Loucy (cell line): ENCODE results near the gene TDRD7.

Experiments
- H2AFZ ChIP-seq: fragments of 200-600 bp; sonication (generic); 2 replicates; pipeline ENCODE4 v1.6.0; 2016; ENCODE audit warnings: antibody characterized with exemption, mild to moderate bottlenecking, low read length, moderate library complexity
- H3F3A ChIP-seq: fragments of 200-600 bp; 2 replicates; pipeline ENCODE4 v1.6.0; 2016; ENCODE audit warnings: antibody characterized with exemption, low read depth, mild to moderate bottlenecking
- H3K27me3 ChIP-seq: fragments of 200-600 bp; sonication (generic); 2 replicates; pipeline ENCODE4 v1.6.1; 2014; ENCODE audit warnings: low read length, mild to moderate bottlenecking; ENCODE audit not compliant: insufficient read depth, poor library complexity, severe bottlenecking
- H3K36me3 ChIP-seq: fragments of 200-600 bp; sonication (generic); 2 replicates; pipeline ENCODE4 v1.6.1; 2016; ENCODE audit warnings: low read length; ENCODE audit not compliant: insufficient read depth
- H3K4me1 ChIP-seq: fragments of 200-600 bp; sonication (generic); 2 replicates; pipeline ENCODE4 v1.5.1; 2014; ENCODE audit warnings: low read length, mild to moderate bottlenecking; ENCODE audit not compliant: insufficient read depth, poor library complexity, severe bottlenecking
- H3K4me2 ChIP-seq: fragments of 200-600 bp; sonication (generic); 2 replicates; pipeline ENCODE4 v1.6.0; 2014; ENCODE audit warnings: antibody characterized with exemption, low read length, low read depth, mild to moderate bottlenecking; ENCODE audit not compliant: poor library complexity, severe bottlenecking
- H3K4me3 ChIP-seq: fragments of 200-600 bp; sonication (generic); 2 replicates; pipeline ENCODE4 v1.5.1; 2014; ENCODE audit warnings: low read length, mild to moderate bottlenecking, mixed read lengths; ENCODE audit not compliant: poor library complexity, severe bottlenecking
- H3K79me2 ChIP-seq: fragments of 200-600 bp; sonication (generic); 2 replicates; pipeline ENCODE4 v1.6.1; 2014; ENCODE audit warnings: low read length; ENCODE audit not compliant: insufficient read depth
- H3K9ac ChIP-seq: fragments of 200-600 bp; sonication (generic); 2 replicates; pipeline ENCODE4 v1.6.0; 2014; ENCODE audit warnings: mild to moderate bottlenecking, low read depth, low read length, moderate library complexity; ENCODE audit not compliant: poor library complexity, severe bottlenecking
- H3K9me2 ChIP-seq: fragments of 200-600 bp; sonication (generic); replicated peaks from 2 replicates; pipeline ENCODE4 v1.6.1; 2016; ENCODE audit warnings: low read depth, low read length, mixed read lengths
- H3K9me3 ChIP-seq: fragments of 200-600 bp; sonication (generic); 2 replicates; pipeline ENCODE4 v1.6.1; 2014; ENCODE audit warnings: mild to moderate bottlenecking, antibody characterized with exemption, low read length, low read depth; ENCODE audit not compliant: insufficient read depth
- H4K20me1 ChIP-seq: fragments of 200-600 bp; sonication (generic); 2 replicates; pipeline ENCODE4 v1.6.0; 2014; ENCODE audit warnings: antibody characterized with exemption, low read length, mild to moderate bottlenecking; ENCODE audit not compliant: insufficient read depth, poor library complexity, severe bottlenecking
- EZH2phosphoT487 ChIP-seq: fragments of 200-600 bp; IDR thresholded peaks from 2 replicates; pipeline ENCODE4 v1.6.1; 2018; ENCODE audit warnings: antibody characterized with exemption, mild to moderate bottlenecking, moderate library complexity, borderline replicate concordance
- TF ChIP-seq, protein P1 (sequence below): fragments of 200-600 bp; sonication (generic); conservative IDR thresholded peaks from 2 replicates; pipeline ENCODE4 v1.5.1; 2014; ENCODE audit warnings: mild to moderate bottlenecking, antibody characterized with exemption, low read length

TDRD7 gene

DNA sequence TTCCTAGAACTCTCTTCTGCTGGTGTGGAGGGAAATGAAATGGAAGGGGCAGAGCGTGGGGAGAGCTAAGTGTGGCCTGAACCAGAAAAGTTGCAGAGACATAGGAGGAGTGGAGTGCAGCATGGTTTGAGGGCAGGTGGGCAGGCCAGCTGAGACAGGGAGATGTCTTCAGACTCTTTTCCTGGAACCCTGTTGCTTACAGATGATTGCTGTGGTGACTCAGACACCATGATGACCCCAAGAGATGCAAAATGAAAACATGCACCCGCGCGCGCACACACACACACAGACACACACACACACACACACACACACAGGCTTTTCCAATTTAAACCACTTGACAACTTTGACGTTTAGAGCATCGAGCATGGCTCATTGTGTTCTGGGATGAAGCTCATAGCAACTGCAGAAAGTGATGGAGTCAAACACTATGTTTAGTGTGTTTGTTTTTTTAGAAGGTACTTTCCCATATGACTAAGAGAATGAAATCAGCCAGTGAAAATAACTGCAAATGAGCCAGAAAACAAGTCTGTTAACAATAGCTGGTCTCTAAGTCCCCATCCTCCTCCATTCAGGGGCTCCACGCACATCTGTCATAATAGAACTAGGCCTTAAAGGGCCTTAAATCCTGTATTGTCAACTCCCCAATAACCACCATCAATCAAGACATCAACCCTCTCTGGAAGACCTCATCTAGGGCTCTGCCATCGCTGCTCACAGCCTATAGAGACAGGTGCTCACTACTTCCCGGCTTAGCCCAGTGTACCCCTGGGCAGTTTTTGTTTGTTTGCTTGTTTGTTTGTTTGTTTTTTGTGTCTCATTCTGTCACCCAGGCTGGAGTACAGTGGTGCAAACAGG is 99.1 kb downstream of the TDRD7 start:
- Histone ChIP-seq H4K20me1 (no peaks in the 10 kb centered on the region), H3K9me3 (no peaks in the 10 kb centered on the region), H3K4me3 (no peak overlapping the region), H3K4me2 (no peak overlapping the region), H2AFZ (no peak overlapping the region), H3K79me2 (no peaks in the 10 kb centered on the region), H3K9ac (no peak overlapping the region), H3K4me1 (no peaks in the 10 kb centered on the region), H3K36me3 (no peaks in the 10 kb centered on the region), H3K9me2 (no peaks in the 10 kb centered on the region), H3F3A (no peaks in the 10 kb centered on the region), H3K27me3 (peaks cover 5% of the 10 kb centered on the region)
- TF ChIP-seq, protein P1, sequence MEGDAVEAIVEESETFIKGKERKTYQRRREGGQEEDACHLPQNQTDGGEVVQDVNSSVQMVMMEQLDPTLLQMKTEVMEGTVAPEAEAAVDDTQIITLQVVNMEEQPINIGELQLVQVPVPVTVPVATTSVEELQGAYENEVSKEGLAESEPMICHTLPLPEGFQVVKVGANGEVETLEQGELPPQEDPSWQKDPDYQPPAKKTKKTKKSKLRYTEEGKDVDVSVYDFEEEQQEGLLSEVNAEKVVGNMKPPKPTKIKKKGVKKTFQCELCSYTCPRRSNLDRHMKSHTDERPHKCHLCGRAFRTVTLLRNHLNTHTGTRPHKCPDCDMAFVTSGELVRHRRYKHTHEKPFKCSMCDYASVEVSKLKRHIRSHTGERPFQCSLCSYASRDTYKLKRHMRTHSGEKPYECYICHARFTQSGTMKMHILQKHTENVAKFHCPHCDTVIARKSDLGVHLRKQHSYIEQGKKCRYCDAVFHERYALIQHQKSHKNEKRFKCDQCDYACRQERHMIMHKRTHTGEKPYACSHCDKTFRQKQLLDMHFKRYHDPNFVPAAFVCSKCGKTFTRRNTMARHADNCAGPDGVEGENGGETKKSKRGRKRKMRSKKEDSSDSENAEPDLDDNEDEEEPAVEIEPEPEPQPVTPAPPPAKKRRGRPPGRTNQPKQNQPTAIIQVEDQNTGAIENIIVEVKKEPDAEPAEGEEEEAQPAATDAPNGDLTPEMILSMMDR = no peak
- no peak for TF ChIP-seq EZH2phosphoT487

- H3K79me2 ChIP-seq = no peaks in the 10 kb centered on the region
- no peaks in the 10 kb centered on the region for H3K36me3 ChIP-seq
- H4K20me1 ChIP-seq = no peaks in the 10 kb centered on the region
- no peaks in the 10 kb centered on the region for H3K4me1 ChIP-seq
- no peaks in the 10 kb centered on the region for H3K9me3 ChIP-seq
- H3K4me2 ChIP-seq = no peak overlapping the region
- no peak overlapping the region for H3K9ac ChIP-seq
- H3K27me3 ChIP-seq = peaks cover 2% of the 10 kb centered on the region
- H2AFZ ChIP-seq = no peak overlapping the region
- TF ChIP-seq EZH2phosphoT487 = no peak
- TF ChIP-seq, protein P1 = no peak
- no peak overlapping the region for H3K4me3 ChIP-seq
- H3F3A ChIP-seq = no peaks in the 10 kb centered on the region
- H3K9me2 ChIP-seq = no peaks in the 10 kb centered on the region
Measured at GRCh38 chr9:97511655-97512427, 99.9 kb downstream of the TDRD7 start.

DNA sequence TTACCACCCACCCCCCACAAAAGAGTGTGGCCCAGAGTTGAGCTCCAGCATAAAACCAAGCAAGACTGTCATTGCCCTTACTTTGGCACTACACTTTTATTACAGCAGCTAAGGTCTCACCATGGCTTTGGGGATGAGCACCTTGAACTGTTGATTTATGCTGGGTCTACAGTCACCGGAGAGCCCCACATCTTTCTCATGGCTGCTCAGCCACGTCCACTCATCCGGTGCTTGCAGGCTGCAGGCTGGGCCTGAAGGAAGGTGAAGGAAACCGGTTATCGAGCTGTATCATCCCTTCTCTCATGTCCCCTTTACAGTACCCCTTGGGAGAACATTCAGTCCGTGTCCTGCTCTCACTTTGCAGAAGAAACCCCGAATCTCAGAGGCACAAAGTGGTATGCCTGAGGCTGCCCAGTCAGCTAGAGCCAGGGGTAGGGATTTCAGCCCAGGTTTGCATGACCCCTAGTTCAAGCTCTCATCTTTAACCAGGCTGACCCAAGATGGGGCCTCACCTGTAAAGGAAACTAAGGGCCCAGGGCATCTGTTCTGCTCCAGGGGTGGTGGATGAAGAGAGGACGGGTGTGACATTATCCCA is 101.2 kb downstream of the TDRD7 start:
- Histone ChIP-seq H3K9me3 (no peaks in the 10 kb centered on the region), H3K9ac (no peak overlapping the region), H3K9me2 (no peaks in the 10 kb centered on the region), H3K4me2 (no peak overlapping the region), H2AFZ (no peak overlapping the region), H3K27me3 (no peaks in the 10 kb centered on the region), H3K4me3 (no peak overlapping the region), H3K36me3 (no peaks in the 10 kb centered on the region), H3F3A (no peaks in the 10 kb centered on the region), H3K4me1 (no peaks in the 10 kb centered on the region), H3K79me2 (no peaks in the 10 kb centered on the region), H4K20me1 (no peaks in the 10 kb centered on the region)
- no peak for TF ChIP-seq EZH2phosphoT487
- TF ChIP-seq, protein P1 = no peak
